Stimulated activated CD8-positive, alpha-beta memory T cell treated with anti-CD3 and anti-CD28 coated beads, Interleukin-7, amount 100 ng/mL, for 48 hours (primary cell): Measurements from ENCODE around the gene TSR3.

ENCODE experiments used
- DNase-seq, 2 donors: peaks; one replicate each; pipeline ENCODE4 v3.0.0-alpha.2; 2020; ENCODE audit warnings: low read depth in 1 of 2; ENCODE audit errors: extremely low read depth in 1 of 2

Gene TSR3

DNA sequence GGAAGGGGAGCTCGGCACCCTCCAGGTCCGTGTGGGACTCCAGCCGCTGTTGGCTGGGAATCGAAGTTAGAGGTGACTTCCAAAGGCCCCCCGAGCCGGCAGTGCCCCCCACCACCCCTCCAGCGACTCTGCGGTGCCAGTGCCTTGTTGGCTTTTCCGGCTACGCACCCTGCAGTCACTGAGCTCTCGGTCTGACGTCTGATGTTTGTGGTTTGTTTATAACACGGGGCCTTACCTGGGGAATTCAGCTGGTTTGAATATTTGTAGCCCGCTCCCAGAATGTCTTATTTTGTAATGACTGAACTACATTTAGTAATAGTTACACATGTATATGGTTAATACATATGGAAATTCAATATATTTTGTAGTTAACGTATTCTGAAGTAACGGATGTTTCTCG is 25.3 kb downstream of the TSR3 start:
- no peak for DNase-seq

- no peak for DNase-seq
Measured at GRCh38 chr16:1325673-1326371, 25.9 kb downstream of the TSR3 start.

DNA sequence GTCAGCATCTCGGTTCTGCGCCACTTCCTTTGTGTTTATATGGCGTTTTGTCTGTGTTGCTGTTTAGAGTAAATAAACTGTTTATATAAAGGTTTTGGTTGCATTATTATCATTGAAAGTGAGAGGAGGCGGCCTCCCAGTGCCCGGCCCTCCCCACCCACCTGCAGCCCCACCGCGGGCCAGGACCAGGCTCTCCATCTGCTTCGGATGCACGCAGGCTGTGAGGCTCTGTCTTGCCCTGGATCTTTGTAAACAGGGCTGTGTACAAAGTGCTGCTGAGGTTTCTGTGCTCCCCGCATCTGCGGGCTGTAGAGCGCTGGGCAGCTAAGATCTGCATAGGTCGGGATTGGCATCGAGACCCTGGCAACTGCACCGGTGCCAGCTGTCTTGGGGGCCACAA is 26.4 kb downstream of the TSR3 start:
- DNase-seq = no peak

DNA sequence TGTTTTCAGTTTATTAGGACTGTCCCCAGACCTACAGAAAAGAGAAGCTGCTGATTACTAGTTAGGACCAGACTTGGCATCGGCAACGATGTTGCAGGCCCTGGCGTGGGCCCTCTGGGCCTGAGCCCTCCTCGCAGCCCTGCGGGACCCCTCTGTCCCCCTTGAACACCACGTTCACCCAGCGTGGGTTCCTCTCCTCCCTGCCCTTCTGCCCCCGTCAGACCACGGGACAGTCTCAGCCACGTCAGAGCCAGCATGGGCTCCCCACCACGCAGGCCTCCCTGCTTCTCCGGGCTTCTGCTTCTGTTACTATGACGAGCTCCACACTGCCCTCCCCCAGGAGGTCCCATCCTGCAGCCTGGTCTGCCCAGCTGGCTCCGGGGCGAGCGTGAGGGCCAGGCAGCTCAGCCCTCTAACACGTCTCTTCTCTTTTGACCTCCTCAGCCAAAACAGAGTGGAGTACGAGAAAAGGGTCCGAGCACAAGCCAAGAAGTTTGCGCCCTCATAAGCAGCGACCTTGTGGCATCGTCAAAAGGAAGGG is 27.3 kb downstream of the TSR3 start:
- no peak for DNase-seq

- DNase-seq = no peak
Measured at GRCh38 chr16:1323296-1324239, 28.1 kb downstream of the TSR3 start.

DNA sequence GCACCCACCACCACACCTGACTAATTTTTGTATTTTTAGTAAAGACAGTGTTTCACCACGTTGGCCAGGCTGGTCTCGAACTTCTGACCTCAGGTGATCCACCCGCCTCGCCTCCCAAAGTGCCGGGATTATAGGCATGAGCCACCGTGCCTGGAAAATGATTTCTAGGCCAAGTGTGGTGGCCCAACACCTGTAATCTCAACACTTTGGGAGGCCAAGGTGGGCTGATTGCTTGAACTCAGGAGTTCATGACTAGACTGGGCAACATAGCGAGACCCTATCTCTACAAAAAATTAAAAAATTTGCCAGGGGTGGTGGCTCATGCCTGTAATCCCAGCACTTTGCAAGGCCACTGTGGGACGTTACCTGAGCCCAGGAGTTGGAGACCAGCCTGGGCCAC is 29.3 kb downstream of the TSR3 start:
- no peak for DNase-seq

GRCh38 chr16:1320658-1321240 is 30.9 kb downstream of the TSR3 start:
- no peak for DNase-seq

DNA sequence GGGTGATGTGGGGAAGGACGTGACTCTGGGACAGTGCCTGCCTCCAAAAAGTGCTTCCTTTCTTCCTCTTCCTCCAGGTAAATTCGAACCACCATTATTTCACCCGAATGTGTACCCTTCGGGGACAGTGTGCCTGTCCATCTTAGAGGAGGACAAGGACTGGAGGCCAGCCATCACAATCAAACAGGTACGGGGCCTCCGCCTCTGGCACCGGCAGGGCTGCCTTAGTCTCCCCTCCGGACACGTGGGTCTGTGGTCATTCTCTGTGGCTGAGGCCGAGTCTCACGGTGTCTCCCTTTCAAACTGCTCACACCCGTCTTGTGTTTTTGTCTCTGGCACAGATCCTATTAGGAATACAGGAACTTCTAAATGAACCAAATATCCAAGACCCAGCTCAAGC is 31.6 kb downstream of the TSR3 start:
- no peak for DNase-seq

GRCh38 chr16:1319041-1319440 is 32.6 kb downstream of the TSR3 start:
- DNase-seq = no peak

DNA sequence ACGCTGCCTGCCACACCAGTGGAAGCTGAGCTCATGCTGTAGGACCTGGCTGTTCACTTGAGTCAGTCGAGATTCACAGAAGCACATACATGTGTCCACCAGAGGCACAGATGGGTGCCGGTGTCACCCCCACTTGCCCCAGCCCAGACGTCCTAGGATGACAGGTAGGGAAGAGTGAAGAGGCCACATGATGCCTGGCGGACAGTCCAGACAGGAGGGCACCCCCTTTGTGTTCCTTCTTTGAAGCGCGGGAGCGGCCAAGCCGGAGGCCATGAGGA is 33.5 kb downstream of the TSR3 start:
- no peak for DNase-seq

GRCh38 chr16:1317479-1318267 is 34.0 kb downstream of the TSR3 start:
- no peak for DNase-seq

DNA sequence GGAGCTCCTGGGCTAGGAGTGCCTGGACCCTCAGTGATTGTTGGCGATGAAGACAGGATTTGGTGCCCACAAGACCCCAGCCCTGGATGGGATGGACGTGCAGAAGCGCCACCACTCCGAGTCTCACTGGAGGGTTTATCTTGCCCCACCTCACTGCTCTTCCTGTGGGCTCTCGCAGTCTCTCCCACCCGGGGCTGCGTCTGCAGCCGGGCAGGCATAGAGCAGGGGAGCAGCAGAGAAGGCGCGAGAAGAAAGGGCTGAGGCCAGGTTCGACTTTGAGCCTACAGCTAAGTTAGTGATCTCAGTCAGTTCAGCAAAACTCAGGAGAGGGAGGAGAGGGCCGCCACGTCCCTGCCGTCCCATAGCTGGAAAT is 35.7 kb downstream of the TSR3 start:
- DNase-seq = no peak

DNA sequence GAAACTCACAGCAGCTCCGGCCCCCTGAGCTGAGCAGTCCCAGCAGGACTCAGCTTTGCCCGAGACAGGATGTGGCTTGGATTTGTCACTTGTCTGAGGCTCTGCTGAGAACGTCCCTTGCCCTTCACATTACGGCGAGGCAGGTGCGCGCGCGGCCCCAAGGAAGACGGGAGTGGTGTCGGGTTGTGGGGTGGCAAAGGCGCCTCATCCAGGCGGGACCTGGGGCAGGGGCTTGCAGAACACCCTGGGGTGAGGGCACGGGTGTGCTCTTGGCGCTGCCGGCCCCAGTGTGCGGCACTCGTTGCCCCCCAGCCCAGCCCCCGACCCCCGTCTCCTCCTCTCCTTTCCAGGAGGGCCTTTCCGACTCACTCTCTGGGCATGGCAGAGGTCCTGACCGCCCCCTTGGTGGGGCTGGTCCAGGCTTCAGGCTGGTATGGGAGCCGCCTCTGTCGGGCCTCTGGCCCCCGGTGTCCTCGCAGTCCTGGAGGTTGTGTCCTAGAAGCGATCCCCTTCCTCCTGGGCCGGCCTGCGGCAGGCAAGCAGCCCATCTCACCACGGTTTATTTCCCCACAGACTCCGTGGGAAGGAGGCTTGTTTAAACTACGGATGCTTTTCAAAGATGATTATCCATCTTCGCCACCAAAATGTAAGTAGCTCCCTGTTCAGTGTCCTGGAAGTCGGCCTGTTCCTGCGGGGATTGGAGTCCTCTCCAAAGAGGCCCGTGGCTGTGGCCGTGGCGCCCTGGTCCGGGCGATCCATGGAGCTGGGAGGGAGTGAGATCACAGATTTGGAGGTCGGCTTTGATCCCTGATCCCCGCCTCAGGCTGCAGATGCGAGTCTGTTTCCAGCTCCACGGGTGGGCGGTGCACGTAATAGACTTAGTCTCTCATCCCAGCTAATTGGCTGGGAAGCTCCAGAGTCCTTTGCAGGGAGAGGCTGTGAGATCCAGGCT is 36.3 kb downstream of the TSR3 start:
- DNase-seq = no peak

GRCh38 chr16:1314399-1315068 is 37.1 kb downstream of the TSR3 start:
- no peak for DNase-seq

GRCh38 chr16:1313721-1314369 is 37.8 kb downstream of the TSR3 start:
- DNase-seq = no peak

DNA sequence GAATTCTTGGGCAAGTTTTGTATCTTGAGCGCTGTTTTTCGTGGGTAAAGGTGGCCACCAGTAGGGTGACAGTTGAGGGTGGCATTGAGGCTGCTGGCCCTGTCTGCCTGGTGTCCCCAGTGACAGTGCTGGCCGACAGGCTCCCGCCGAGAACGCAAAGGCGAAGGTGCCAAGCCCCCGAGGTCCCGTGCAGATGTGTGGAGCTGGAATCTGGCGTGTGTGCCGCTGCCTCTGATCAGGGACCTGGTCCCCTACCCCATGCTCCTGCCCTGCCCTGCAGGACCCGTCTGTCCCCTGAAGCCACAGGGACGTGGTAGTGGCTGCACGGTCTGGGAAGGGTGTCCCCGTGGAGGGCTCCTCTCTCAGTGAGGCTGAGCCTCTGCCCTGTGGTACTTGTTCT is 38.8 kb downstream of the TSR3 start:
- no peak for DNase-seq

- DNase-seq = no peak
Measured at GRCh38 chr16:1312467-1312816, 39.2 kb downstream of the TSR3 start.

DNA sequence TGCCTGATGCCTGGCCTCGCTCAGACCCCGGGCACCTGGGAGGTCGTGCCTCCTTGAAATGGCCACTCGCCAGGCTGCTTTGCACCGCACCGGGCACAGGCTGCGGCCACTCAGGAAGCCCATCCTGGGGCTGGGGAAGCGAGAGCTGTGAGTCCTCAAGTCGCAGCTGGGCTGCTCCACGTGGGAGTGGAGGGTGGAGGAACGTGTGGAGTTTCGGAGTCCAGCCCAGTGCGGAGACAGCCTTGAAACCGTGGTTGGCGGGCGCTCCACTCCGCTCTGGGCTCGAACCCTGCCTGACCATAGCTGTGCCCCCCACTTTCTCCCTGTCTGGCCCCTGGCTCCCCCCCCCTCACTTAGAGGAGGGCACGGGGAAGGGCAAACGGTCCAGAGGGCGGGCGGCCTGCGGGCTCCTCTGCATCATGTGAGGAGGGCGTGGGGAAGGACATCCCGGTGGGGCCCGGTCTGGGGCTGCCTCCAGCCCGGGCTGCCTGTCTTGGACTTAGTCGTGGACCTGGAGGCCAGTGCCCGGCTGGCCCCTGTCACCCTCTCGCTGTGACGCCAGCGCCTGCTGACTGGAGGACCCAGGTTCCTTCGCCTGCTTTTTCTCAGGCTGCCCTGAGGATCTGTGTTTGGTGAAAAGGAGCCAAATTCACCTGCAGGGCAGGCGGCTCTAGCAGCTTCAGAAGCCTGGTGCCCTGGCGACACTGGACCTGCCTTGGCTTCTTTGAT is 39.8 kb downstream of the TSR3 start:
- no peak for DNase-seq
